GM19395 (cell line): ENCODE results near the gene ADGRB3.
"Not testable (repeated sequence)": the region's sequence is repeated elsewhere in the genome, so short reads cannot be mapped to it uniquely, and the experiment has no call there.

Experiments used
- ATAC-seq: cut with Tn5 transposase; IDR thresholded peaks from one replicate; pipeline ENCODE4 v1.9.1; 2021; ENCODE audit warnings: mild to moderate bottlenecking, moderate library complexity; ENCODE audit not compliant: unreplicated experiment

Gene ADGRB3

DNA sequence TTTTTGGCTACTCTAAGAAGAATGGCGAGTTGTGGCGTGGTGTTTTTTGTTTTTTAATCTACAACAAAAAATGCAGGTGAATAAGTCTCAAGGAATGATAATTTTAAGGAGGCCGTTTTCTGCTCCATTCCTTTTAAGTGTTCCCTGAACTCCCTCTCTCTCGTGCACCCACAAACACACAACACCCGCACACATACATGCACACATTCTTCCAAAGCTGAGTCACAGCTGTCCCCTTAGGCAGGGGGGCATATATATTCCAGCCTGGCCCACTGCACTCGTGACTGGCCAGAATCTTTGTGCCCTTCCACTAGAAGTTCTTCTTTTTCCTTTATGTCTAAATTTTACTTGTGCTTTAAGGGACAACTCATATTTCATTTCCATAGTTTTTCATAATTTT is 756.0 kb downstream of the ADGRB3 start:
- ATAC-seq, result no peak

DNA sequence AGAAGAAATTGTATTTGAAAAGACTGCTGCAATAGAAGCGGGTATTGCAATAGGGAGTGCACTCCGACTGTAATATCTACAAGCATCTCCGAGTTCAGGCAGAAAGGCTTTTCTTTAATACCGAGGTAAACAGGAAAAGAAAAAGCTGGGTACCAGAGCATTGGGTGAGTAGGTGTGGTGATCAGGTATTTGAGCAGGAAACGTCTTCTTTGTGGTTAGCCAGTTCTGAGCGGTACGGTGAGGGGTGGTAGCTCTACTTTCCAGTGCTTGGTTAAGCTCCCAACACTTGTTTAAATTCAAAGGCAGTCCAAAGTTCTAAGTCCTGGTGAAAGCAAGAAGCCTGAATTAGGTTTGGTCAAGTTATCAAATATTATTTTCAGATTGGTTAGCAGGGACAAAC is 757.7 kb downstream of the ADGRB3 start:
- no peak for ATAC-seq

DNA sequence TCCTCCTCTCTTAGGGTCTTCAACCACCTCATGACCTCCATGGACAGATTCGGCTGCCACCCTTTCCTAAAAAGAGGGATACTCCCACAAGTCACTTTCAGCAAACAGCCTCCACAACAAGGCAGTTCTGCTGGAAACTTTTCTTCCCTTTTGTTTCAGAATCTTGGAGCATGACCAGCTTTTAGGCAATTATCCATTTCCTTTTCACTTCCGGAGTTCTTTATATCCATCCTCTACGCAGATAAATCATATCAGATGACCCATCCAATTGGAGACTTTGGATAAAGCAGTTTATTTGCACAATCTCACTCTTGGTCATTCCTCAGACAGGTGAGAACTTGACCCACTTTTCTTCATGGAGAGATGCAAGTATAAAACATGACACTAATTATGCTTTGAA is 763.2 kb downstream of the ADGRB3 start:
- ATAC-seq, result no peak

DNA sequence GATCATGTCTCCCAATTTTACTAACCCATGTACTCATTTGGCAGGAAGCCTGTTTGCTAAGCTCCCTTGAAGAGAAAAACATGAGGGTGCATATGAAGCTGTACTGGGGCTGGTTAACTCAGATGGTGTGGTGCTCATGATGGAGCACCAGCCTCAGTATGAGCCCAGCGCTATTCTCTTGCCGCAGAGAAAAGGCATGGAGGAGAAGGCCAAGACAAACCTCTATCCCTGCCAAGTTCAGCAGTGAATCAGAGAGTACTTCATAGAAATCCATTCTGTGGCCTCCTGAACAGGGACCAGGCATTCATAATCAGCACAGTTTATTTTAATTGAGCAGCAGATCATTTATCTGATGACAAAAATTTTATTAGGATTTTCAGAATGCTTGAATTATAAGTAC is 763.6 kb downstream of the ADGRB3 start:
- ATAC-seq, result no peak

DNA sequence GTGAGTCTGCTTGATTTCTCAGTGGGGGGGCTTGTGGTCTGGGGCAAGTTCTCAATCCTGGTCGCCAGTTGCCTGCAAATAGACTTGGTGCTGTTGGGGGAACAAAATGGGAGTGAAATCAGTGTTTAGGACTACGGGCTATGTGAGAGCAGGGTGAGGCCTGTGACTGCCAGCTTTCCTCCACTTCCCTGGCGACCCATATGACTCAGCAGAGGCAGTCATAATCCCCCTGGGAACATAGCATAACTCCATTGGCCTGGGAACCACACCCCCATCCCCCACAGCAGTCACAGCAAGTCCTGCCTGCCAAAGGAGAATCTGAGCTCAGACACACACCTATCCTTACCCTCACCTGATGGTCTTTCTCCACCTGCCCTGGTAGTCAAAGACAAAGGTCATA is 773.8 kb downstream of the ADGRB3 start:
- ATAC-seq, result no peak

DNA sequence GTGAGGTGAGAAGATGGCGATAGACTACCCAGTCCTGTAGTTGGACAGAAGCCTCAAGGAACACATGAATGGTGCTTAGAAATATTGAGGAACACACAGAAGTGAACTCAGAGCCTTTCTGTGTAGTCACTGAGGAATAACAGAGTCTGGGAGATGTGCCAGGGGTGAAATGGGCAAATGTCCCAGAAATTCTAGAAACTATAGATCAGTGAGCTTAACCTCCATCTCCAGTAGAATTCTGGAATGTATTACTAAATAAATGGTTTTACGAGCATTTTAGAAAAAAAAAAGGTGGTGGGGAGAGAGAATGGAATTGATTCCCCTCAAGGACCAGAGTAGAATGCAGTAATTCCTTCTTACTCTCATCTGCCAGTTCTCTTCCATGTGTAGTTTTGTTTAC is 781.7 kb downstream of the ADGRB3 start:
- no peak for ATAC-seq

DNA sequence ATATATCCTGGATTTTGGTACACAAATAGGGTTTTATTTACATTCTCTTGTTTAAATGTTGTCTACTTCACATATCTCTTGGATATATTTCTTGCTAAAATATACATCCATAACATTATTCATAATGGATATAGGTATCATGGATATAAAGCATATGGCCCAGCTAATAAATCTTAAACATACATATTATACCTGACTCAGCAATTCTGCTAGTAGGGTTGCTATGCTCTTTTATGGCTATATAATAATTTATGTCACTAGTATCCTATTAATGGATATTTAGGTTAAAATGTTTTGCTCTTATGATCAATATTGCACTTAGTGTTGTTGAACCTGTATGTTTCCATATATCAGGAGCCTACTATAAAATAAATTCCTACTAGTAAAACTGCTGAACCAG is 786.2 kb downstream of the ADGRB3 start:
- no peak for ATAC-seq

DNA sequence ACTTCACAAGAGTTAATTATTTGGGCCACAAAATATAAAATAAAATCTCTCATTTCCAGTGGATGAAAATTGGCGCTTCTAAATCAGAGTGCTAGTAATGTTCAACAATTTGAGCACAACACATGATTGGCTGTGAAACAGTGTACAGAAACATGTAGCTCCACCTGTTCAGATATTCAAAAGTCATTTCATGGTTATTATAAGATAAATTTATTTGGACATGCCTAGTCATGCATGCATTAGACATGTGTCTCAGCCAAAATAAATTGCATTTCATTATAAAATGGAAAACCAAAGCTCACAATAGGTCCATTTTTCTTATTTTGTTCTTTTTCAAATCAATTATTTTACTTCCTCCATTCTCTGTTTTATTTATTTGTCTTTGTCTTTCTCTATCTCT is 786.9 kb downstream of the ADGRB3 start:
- ATAC-seq, result no peak

DNA sequence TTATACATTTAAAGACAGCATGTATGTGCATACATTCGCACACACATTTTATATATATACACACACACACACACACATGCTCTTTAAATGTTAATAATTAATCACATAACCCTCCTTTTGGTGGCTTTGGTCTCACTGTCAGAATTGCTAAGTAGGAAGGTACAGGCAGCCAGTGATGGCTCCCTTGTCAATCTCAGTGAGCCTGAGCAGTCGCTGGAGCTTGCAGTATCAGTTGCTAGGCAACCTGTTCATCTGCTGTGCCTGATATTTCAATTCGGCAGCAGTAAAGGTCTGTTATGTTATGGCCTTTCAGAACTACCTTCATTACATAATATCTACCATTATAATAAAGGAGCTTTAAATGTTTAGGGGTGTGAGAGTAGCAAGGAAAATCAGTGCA is 787.4 kb downstream of the ADGRB3 start:
- no peak for ATAC-seq

DNA sequence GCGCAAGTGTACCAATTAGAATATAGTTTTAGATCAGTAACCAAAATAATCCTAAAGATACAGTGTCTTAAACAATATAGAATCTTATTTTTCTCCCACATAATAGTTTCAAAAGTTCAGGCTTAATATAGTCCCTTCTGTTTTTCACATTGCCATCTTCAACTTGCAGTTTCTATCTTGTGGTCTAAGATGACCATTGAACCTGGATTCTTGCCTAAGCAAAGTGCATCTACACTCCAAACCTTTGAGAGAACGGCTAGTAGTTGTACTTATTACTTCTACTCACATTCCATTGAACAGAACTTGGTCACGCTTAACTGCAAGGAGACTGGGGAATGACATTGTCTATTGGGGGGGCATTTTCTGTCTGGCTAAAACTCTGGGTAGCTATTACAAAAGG is 788.7 kb downstream of the ADGRB3 start:
- ATAC-seq, result no peak

DNA sequence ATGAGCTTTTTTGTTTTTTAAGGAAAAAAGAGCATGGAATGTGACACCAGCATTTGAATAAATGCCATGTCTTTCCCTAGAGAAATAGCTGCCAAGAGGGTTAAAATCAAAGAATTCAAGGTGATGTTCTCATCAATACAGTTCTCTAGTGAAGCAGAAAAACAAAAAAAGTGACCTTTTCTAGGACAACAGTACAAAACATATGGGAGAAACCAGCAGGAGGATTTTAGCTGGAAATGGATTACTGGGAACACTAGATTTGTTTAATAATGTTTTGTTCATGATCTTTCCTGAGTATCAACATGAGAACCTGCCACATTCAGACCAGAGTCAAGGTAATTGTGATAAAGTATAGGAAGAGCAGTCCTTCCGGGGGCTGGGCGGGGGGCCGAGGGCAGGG is 789.5 kb downstream of the ADGRB3 start:
- ATAC-seq, result no peak

DNA sequence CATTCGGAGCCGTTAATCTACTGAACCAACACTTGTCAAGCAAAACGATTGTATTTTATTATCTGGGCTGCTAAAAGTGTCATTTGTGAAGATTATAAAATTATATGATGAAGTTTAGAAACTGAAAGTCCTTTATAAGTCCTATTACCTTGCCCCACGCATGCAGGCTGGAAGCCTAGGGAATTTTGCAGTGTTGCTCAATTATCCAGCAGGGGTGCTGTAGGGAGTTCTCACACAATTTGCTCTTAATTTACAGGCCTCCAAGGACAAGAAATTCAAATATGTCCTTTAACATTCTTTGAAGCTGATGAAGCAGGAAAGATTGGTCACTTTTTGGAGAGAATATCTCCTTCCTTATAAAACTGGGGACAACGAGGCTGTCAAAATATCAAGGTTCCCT is 792.8 kb downstream of the ADGRB3 start:
- ATAC-seq, result no peak

DNA sequence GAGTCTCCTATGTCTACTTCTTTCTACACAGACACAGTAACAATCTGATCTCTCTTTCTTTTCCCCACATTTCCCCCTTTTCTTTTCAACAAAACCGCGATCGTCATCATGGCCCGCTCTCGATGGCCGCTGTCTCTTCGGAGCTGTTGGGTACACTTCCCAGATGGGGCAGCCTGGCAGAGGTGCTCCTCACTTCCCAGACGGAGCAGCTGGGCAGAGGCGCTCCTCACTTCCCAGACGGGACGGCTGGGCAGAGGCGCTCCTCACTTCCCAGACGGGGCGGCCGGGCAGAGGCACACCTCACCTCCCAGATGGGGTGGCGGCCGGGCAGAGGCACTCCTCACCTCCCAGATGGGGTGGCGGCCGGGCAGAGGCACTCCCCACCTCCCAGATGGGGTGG is 797.1 kb downstream of the ADGRB3 start:
- ATAC-seq, result not testable (repeated sequence)

DNA sequence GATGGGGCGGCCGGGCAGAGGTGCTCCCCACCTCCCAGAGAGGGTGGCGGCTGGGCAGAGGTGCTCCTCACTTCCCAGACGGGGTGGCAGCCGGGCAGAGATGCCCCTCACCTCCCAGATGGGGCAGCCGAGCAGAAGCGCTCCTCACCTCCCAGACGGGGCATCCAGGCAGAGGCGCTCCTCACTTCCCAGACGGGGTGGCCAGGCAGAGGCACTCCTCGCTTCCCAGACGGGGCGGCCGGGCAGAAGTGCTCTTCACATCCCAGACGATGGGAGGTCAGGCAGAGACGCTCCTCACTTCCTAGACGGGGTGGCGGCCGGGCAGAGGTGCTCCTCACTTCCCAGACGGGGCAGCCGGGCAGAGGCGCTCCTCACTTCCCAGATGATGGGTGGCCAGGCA is 798.0 kb downstream of the ADGRB3 start:
- not testable (repeated sequence) for ATAC-seq

DNA sequence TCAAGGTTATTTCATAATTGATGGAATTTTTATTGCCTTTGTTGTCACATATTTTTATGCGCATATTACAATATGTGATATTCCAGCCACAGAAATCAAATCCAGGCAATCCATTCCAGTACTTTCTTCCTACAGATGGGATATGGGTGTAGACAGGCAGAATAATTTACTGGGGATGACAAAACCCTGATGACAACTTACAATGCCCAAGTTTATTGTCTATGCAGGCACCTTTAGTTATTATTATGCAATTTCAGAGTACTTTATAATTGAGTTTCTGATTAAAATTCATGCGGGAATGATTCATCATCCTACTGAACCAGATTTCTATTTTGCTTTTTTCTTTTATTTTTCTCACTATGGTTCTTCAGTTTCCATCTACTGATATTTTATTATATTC is 803.0 kb downstream of the ADGRB3 start:
- ATAC-seq, result no peak
